HG03095 (cell line): ENCODE data around the gene TIMM23.
"Not testable (repeated sequence)": the region's sequence is repeated elsewhere in the genome, so short reads cannot be mapped to it uniquely, and the experiment has no call there.

Experiments
- ATAC-seq: cut with Tn5 transposase; IDR thresholded peaks from one replicate; pipeline ENCODE4 v1.9.1; 2021; ENCODE audit warnings: moderate library complexity; ENCODE audit not compliant: unreplicated experiment

TIMM23 gene

GRCh38 chr10:46020344-46020657 lies 48.0 kb downstream of the TIMM23 start:
- ATAC-seq = no peak

- ATAC-seq = peak; percentile 93
Measured at GRCh38 chr10:46022978-46023702, 50.9 kb downstream of the TIMM23 start.

- no peak for ATAC-seq
Measured at GRCh38 chr10:46024948-46025347, 52.7 kb downstream of the TIMM23 start.

- no peak for ATAC-seq
Measured at GRCh38 chr10:46025406-46025805, 53.1 kb downstream of the TIMM23 start.

- no peak for ATAC-seq
Measured at GRCh38 chr10:46026106-46026505, 53.8 kb downstream of the TIMM23 start.

- no peak for ATAC-seq
Measured at GRCh38 chr10:46028584-46029460, 56.5 kb downstream of the TIMM23 start.

GRCh38 chr10:46029461-46030030 lies 57.3 kb downstream of the TIMM23 start:
- no peak for ATAC-seq

- ATAC-seq = peak; percentile 97
Measured at GRCh38 chr10:46030091-46030937, 58.0 kb downstream of the TIMM23 start, which contains the start of gene NCOA4. TSS of gene NCOA4 (minus strand) at chr10:46030623. CDS start at chr10:46016680, 13,943 bp downstream.

GRCh38 chr10:46031648-46032532 lies 59.6 kb downstream of the TIMM23 start:
- no peak for ATAC-seq

GRCh38 chr10:46033602-46034011 lies 61.3 kb downstream of the TIMM23 start:
- ATAC-seq = no peak

GRCh38 chr10:46035923-46036849 lies 63.9 kb downstream of the TIMM23 start:
- ATAC-seq = no peak

GRCh38 chr10:46037107-46037825 lies 65.0 kb downstream of the TIMM23 start:
- ATAC-seq = no peak

- ATAC-seq = no peak
Measured at GRCh38 chr10:46040004-46040403, 67.7 kb downstream of the TIMM23 start.

- ATAC-seq = no peak
Measured at GRCh38 chr10:46042527-46042926, 70.2 kb downstream of the TIMM23 start.

GRCh38 chr10:46046261-46046660 lies 74.0 kb downstream of the TIMM23 start, which contains the start of gene MSMB:
TSS of gene MSMB (minus strand) at chr10:46046269. CDS start at chr10:46046237, 32 bp downstream.
- ATAC-seq = no peak

- no peak for ATAC-seq
Measured at GRCh38 chr10:46048152-46048551, 75.9 kb downstream of the TIMM23 start.

- not testable (repeated sequence) for ATAC-seq
Measured at GRCh38 chr10:46049497-46049831, 77.2 kb downstream of the TIMM23 start.

GRCh38 chr10:46050941-46051623 lies 78.8 kb downstream of the TIMM23 start:
- no peak for ATAC-seq
